HG02970 (cell line): ENCODE results near the gene DHX32.
"Not testable (repeated sequence)": the region's sequence is repeated elsewhere in the genome, so short reads cannot be mapped to it uniquely, and the experiment has no call there.

Source experiments
- ATAC-seq: cut with Tn5 transposase; IDR thresholded peaks from one replicate; pipeline ENCODE4 v1.9.1; 2021; ENCODE audit warnings: mild to moderate bottlenecking, moderate library complexity, moderate number of reproducible peaks; ENCODE audit not compliant: unreplicated experiment, low FRiP score

DHX32 gene, protein sequence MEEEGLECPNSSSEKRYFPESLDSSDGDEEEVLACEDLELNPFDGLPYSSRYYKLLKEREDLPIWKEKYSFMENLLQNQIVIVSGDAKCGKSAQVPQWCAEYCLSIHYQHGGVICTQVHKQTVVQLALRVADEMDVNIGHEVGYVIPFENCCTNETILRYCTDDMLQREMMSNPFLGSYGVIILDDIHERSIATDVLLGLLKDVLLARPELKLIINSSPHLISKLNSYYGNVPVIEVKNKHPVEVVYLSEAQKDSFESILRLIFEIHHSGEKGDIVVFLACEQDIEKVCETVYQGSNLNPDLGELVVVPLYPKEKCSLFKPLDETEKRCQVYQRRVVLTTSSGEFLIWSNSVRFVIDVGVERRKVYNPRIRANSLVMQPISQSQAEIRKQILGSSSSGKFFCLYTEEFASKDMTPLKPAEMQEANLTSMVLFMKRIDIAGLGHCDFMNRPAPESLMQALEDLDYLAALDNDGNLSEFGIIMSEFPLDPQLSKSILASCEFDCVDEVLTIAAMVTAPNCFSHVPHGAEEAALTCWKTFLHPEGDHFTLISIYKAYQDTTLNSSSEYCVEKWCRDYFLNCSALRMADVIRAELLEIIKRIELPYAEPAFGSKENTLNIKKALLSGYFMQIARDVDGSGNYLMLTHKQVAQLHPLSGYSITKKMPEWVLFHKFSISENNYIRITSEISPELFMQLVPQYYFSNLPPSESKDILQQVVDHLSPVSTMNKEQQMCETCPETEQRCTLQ

DNA sequence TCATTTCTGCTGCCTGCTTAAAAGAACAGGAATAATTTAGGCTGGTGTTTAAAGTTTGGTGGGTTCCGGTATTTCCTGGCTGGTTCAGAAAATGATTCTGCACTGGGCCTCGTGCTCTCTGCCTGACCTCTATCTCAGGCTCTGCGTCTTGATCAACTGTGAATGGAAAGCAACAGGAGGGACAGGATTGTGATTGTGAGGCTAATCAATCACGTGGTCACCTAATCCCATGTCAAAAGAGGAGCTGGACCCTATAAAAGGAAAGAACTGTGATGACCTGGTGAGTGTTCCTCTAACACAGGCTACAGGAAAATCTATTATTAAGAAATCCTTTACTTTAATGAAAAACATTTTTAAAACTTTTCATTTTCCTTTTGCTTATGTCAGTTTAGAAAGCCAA lies at the start of gene DHX32:
DHX32 (minus strand) TSS at position 101 of the 400 bp plus-strand sequence. CDS start 468 bp downstream, outside the sequence.
- no peak for ATAC-seq

DNA sequence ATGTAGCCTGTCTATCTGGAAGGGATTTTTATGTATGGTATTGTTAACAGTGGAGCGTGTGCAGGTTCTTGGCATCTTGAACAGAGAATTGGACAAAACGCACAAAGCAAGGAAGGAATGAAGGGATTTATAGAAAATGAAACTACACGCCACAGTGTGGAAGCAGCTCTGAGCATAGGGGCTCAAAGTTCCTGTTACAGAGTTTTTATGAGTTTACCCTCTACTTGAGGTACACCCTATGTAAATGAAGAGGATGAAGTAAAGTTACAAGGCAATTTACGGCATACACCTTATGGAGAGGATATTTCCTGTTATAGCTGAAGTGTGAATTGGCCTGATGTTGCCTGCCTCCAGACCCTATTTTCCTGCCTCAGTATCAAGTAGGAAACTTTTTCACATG lies 48.5 kb upstream of the DHX32 start:
- no peak for ATAC-seq

DNA sequence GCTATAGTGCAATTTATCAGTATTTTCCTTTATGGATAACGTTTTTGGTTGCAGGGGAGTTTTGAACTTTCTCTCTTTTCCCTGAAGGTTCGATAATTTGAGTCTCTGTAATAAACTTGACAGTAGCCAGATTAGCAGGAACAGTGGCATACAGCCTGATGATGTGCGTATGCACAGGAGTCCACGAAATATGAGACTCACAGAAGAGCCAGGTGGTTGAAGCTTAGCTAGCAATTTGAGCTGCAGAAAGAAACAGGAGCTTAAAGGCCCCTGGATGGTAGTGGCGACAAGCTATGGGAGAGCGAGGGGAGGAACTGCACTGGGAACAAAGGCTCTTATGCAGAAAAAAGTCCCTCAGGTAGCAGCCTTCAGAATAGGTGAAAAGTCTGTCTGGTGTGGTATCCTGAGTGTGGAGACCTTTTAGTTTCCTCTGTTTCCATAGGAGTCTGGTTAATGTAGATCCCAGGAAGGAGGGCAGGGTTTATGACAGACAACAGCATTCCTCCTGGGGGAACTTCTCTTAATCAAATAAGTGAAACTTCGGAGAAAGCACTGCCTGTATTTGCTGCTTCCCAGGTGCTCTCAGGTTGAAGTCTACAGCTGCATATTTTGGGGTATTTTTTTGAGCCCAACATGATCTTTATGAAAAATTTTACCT lies 48.0 kb upstream of the DHX32 start:
- no peak for ATAC-seq

DNA sequence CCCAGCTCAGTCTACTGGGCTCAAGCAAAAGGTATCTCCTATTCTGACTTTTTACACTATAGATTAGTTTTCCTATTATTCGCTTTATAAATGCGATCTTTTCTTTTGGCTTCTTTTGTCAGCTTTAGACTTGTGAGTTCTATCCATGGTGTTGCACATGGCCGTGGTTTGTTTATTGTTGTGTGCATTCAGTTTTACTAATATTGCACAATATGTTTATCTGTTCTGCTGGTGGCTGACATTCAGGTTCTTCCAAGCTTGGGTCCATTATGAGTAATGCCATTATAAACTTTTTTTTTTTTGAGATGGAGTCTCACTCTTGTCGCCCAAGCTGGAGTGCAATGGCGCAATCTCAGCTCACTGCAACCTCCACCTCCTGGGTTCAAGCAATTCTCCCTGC lies 46.2 kb upstream of the DHX32 start:
- ATAC-seq = not testable (repeated sequence)

DNA sequence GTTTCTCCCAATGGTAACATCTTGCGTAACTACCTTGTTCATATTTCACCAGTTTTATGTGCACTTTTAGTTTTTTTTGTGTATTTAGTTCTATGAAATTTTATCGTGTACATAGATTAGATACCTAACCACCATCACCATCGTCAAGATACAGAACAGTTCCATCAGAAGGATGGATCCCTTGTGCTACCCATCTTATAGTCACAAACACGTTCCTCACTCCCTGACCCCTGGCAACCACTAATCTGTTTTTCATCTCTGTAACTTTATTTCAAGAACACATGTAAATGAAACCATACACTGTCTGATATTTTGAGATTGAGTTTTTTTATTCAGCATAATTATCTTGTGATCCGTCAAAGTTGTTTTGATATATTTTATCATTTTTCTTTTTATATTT lies 45.2 kb upstream of the DHX32 start:
- ATAC-seq = no peak

DNA sequence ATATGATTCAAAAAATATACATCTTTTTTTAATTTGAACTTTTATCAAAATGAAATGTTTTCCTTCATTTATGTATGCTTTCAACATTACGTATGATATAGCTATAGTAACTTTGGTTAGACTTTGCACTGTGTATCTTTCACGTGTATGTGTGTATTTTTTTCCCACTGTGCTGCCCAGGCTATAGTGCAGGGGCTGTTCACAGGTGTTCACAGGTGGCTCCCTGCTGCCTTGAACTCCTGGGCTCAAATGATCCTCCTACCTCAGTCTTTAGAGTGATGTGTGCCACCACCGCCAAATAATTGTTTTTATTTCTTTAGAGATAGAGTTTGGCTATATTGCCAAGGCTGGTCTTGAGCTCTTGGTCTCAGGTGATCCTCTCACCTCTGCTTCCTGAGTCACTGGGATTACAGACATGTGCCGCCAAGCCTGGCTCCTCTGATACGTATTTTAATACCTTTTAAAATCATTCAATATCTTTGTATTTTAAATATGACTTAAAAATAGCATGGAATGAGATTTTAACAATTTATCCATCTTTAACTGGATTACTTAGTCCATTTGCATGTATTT lies 44.3 kb upstream of the DHX32 start:
- ATAC-seq = no peak

DNA sequence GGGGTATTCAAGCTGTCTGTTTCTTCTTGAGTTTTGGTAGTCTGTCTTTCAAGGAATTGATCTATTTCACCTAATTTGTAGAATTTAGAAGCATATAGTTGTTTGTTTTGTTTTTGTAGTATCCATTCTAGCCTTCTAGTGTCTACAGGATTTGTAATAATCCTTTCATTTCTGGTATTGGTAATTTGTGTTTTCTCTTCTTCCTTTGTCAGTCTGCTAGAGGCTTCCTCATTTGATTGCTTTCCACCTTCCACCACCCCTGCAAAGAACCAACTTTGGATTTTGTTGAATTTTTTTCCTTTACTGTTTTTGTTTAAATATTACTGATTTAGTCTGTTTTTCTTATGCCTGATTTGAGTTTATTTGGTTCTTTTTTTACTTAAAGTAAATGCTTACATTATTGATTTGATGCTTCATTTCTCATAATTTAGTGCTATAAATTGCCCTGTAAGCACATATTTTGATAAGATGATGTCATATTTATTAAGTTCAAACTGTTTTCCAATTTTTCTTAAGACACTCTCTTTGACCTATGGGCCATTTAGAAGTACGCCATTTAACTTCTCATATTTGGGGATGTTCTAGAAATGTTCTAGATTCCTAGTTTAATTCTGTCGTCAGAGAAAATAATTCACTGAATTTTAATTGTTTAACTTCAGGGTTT lies 40.7 kb upstream of the DHX32 start:
- ATAC-seq = not testable (repeated sequence)

DNA sequence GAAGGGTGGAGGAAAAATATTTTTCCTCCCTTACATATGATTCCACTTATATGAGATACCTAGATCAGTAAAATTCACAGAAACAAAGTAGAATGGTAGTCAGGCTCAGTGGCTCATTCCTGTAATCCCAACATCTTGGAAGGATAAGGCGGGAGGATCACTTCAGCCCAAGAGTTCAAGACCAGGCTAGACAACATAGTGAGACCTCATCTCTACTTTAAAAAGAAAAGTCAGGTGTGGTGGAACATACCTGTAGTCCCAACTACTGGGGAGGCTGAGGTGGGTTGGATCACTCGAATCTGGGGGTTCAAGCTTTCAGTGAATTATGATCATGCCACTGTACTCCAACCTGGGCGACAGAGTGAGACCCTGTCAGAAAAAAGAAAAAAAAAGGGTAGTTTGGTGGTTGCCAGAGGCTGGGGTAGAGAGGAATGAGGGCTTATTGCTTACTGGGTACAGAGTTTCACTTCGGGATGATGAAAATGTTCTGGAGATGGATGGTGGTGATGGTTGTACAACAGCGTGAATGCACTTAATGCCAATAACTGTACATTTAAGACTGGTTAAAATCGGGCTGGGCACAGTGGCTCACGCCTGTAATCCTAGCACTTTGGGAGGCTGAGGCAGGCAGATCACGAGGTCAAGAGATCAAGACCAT lies 36.7 kb upstream of the DHX32 start:
- not testable (repeated sequence) for ATAC-seq

DNA sequence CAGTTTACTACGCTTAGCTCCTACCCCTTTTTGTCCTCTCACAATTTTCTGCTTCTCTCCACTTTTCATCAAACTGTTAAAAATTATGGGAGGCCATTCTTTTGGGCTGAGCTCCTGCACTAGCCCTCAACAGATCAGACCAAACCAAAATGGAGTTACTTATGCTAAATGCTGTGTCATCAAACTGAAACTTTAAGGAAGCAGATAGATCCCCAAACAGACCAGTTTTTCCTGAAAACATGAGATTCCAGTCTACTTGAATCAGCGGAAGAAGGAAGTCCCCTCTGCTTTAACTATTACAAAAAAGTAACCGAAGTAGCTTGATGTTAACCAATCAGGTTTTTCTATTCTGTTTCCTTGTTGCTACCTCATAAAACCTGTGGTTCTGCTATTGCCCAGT lies 35.9 kb upstream of the DHX32 start:
- no peak for ATAC-seq

DNA sequence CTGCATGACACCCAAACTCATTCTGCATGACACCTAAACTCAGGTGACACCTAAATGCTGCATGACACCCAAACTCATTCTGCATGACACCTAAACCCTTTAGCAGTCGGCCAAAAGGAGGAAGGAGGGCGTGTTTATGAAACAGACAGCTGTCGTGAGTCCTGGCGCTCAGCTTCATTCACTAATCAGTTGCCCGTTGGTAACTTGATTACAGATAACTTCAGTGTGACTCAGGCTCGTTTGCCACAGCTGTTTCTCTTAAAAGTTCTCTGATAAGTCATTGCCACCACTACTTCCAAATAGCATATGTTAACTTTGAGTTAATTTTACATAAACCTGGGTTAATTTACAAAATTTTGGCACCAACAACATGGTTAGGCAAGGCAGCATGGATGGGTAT lies 32.2 kb upstream of the DHX32 start:
- not testable (repeated sequence) for ATAC-seq

DNA sequence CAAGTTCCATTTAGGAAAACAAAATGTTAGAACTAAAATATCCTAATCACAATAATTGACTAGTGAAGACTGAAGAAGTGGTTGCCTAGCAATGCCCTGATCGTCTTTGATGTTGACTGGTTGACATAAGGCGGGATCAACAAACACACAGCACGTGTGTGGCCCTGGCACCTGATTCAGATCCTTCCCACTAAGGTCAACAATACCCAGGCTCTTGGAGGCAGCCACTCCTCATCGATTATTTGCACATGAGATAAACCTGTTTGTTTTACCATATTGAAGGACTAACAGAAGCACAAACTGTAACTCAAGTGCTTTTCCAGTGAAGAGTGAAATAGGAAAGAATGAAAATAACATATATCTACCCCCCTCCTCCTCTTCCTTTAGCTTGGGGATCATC lies 30.9 kb upstream of the DHX32 start:
- no peak for ATAC-seq

DNA sequence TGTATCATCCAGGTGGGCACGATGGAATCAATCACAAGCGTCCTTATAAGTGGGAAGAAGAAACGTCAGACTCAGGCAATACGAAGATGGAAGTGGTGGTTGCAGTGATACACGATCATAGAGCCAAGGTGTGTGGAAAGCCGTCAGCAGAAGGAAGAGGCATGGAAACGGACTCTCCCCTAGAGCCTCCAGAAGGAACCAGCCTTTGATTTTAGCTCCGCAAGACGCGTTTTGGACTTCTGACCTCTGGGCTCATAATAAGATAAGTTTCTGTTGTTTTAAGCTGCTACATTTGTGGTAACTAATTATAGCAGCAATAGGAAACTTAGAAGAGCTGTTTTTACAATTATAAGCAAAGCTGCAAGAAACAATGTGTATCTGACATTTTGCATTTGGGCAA lies 30.1 kb upstream of the DHX32 start:
- ATAC-seq = no peak

DNA sequence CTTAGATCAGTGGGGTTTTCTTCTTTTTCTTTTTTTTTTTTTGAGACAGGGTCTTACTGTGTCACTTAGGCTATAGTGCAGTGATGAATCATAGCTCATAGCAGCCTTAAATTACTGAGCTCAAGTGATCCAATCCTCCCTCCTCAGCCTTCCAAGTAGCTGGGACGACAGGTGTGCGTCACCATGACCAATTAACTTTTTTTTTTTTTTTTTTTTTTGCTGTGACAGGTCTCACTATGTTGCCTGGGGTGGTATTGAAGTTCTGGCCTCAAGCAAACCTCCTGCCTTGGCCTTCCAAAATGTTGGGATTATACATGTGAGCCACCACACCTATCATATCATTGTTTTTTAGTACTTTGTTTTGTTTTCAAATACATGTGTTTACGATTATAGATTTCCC lies 28.4 kb upstream of the DHX32 start:
- ATAC-seq = not testable (repeated sequence)

DNA sequence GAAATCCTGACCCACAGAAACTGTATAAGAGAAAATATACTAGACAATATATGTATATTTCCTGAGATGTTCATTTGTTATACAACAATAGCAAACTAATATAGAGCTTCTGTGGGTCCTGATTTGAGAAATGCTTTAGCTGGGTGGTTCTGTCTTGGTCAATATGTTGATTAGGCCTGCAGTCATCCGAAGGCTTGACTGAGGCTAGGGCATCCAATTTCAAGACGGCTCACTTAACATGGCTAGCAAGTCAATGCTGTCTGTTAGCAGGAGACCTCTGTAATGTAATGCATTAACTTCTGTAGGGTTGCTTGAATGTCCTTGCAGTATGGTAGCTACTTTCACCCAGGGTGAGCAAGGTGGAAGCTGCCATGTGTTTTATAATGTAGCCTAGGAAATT lies 27.7 kb upstream of the DHX32 start:
- ATAC-seq = not testable (repeated sequence)

DNA sequence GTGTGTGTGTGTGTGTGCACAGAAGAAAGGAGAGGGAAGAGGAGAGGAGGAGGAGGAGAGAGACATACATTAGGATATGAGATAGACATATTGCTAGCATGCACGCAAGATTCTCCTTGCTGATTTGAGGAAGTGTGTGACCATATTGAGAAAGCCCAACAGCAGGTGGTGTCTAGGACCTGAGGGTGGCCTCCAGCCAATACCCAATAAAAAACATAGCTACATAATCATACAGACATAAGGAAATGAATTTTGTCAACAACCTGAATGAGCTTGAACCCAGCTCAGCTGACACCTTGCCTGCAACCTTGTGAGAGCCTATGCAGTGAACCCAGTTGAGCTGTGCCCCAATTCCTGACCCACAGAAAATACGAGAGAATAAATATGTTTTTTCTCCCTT lies 26.5 kb upstream of the DHX32 start:
- not testable (repeated sequence) for ATAC-seq

DNA sequence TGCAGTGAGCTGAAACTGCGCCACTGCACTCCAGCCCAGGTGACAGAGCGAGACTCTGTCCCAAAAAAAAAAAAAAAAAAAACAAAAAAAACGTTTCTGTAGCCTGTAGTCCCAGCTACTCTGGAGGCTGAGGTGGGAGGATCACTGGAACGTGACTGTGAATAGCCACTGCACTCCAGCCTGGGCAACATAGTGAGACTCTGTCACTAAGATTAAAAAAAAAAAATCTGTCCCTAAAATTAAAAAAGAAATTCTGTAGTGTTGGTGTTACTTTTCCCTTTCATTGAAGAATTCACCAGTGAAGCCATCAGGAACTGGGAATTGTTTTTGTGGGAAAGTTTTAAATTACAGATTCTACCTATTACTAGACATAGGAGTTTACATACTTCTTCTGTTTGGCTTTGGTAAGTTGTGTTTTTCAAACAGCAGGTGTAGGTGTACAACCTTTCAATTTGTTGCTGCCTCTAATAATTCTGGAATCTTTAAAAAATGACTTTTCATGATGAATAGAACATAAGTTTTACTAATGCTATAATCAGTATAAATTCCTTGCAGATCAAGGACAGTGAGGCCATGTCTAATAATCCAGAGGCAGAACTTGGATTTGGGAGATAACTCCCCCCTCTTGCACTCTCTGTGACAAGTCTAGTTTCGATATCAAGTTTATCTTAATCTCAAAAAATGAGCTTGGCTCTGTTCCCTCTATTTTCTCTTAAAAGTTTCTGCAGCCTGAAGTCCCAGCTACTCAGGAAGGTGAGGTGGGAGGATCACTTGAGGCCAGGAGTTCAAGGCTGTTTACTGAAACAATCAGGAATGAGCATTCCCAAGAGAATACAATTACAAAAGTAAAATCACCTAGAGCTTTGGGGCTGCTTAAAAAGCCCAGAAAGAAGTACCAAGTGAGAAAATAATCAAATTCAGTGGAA lies 24.2 kb upstream of the DHX32 start:
- not testable (repeated sequence) for ATAC-seq

DNA sequence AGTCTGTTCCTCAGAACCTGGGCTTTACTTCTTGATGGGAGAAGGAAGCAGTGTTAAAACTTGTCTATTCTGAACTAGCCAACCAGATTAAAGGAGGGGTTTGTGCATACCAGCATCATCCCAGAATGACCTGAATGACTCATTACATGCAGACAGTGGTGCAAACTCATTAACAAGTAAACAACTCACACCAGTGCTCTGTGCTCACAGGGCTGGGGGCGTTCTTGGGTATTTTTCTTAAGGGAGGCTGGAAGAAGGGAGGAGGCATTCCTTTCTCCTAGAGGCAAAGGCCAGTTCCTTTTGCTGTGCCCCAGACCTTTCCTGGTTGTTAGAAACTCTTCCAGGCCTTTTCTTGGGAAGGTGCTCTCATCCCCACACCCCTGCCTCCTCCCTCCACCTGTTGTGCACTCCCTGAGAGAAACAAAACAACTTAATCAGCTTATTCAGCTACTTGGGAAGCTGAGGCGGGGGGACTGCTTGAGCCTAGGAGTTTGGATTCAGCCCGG lies 22.1 kb upstream of the DHX32 start:
- ATAC-seq = not testable (repeated sequence)

DNA sequence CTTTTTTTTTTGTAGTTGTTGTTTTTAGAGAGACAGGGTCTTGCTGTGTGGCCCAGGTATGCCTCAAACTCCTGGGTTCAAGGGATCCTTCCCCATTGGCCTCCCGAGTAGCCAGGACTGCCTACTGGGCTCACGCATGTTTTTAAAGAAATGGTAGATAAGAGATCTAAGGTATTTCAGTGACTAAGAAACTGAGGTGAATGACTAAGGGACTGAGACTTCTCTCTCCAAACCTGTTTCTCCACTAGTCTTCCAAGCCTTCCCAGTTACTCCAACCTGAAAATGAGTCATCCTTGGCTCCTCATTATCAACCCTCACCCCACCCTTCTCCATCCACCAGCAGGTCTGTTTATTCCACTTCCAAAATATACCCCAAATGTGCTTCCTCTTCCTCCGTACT lies 19.9 kb upstream of the DHX32 start:
- ATAC-seq = not testable (repeated sequence)

DNA sequence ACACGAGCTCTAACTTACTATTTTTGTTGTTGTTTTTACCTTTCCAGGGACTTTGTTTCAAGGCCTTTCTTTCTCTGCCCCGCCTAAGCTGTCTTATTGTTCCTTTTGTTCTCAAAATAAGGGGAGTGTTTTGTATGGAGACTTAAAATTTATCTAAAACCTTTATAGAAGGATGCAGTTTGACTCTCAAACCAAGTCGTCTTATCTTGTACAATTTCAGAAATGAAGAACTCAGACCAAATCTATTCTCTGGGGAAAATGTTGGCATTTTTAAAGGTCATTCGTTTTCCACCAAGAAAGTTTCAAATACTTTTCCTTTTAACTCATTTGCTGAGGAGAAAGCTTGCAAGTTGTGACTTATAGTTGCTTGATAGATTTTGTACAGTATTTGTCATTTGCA lies 16.2 kb upstream of the DHX32 start:
- ATAC-seq = not testable (repeated sequence)
